Mononuclear cell (primary cell): Measurements from ENCODE around the gene SETD7. TPM values are rescaled to one million over a fixed set of nuclear protein-coding genes. Genes with fewer than 3 reads are reported as not detected.
"Not testable (repeated sequence)": the region's sequence is repeated elsewhere in the genome, so short reads cannot be mapped to it uniquely, and the experiment has no call there.

Experiments used
- H3K27me3 ChIP-seq: 2 replicates; pipeline ENCODE4 v1.6.0; 2011; ENCODE audit warnings: low read length, control low read depth; ENCODE audit not compliant: insufficient read depth
- H3K4me1 ChIP-seq: 2 replicates; pipeline ENCODE4 v1.5.1; 2011; ENCODE audit warnings: mild to moderate bottlenecking, low read length, control low read depth; ENCODE audit not compliant: insufficient read depth
- H3K4me3 ChIP-seq: 2 replicates; pipeline ENCODE4 v1.5.1; 2011; ENCODE audit warnings: mild to moderate bottlenecking, low read length, moderate library complexity
- H3K9me3 ChIP-seq: 2 replicates; pipeline ENCODE4 v1.5.1; 2011; ENCODE audit warnings: low read depth, mild to moderate bottlenecking, control low read depth, low read length
- total RNA-seq: library from RNA; depleted of rRNA; stranded (reverse); fragments of >200 nt; gene quantifications from one replicate; pipeline ENCODE4 v1.2.3, GENCODE V29; 2012

SETD7 gene
- total RNA-seq, 1 donor = 33.2 TPM

DNA sequence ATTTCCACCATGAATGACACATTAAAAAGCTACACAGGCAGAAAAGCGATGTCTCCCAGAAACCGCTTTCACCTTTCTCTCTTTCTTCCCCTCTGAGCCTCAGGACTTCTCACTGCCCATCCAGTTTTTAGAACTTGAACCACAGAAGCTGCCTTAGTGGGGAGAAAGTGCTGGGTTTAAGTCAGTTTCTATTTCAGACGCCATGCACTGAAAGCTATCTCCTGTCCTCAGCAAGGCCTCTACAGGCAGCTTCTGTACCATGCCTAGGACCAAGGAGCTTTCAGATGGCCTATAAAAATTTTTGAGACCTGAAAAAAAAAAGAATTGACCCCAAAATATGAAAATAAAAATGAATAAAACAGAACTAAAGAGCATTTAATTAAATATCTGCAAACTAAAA is 67.6 kb downstream of the SETD7 start:
- Histone ChIP-seq H3K4me1 (peaks cover 7% of the 10 kb centered on the region), H3K4me3 (no peak overlapping the region), H3K9me3 (no peaks in the 10 kb centered on the region), H3K27me3 (no peaks in the 10 kb centered on the region)

- H3K4me3 ChIP-seq = no peak overlapping the region
- no peaks in the 10 kb centered on the region for H3K9me3 ChIP-seq
- H3K4me1 ChIP-seq = peaks cover 7% of the 10 kb centered on the region
- H3K27me3 ChIP-seq = no peaks in the 10 kb centered on the region
Measured at GRCh38 chr4:139484783-139485311, 71.2 kb downstream of the SETD7 start.

DNA sequence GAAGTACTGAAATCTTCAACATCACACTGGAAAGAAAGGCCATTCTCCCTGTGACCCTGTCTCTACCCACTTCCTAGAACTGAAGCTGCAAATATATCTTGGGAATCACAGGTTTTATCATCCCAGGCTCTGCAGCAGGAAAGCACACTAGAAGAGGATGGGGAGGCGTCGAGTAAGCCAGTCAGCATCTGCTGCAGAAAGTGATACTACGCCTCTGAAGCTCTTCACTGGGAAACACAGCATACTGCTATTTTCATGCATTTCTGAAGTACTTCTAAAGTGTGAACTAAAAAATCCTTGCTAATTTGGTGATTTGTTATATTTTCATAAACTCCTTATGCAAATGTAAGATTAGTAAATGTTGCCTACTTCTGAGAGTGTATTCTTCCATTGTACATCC is 73.0 kb downstream of the SETD7 start:
- Histone ChIP-seq H3K27me3 (no peaks in the 10 kb centered on the region), H3K9me3 (no peaks in the 10 kb centered on the region), H3K4me3 (no peak overlapping the region), H3K4me1 (peaks cover 7% of the 10 kb centered on the region)

DNA sequence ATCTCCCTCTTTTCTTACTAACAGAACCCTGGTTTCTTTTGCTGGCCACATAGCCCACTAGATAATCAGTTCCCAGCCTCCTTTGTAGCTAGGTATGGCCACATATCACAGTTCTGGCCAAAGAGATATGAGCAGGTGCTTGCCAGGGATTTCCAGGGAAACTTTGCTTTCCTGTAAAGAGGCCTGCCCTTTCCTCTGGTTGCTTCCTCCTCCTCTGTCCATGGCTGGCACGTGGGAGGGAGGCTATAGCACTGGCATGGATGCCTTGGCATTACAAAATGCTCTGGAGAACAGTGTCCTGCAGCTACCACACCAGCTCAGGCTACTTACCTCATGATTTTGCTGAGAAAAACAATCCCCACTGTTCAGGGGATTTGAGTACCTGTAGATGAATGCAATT is 74.6 kb downstream of the SETD7 start:
- Histone ChIP-seq H3K4me3 (no peak overlapping the region), H3K4me1 (peaks cover 7% of the 10 kb centered on the region), H3K9me3 (no peaks in the 10 kb centered on the region), H3K27me3 (no peaks in the 10 kb centered on the region)

GRCh38 chr4:139476363-139476762 is 79.7 kb downstream of the SETD7 start:
- no peak overlapping the region for H3K4me3 ChIP-seq
- no peaks in the 10 kb centered on the region for H3K4me1 ChIP-seq
- H3K27me3 ChIP-seq = no peaks in the 10 kb centered on the region
- no peaks in the 10 kb centered on the region for H3K9me3 ChIP-seq

DNA sequence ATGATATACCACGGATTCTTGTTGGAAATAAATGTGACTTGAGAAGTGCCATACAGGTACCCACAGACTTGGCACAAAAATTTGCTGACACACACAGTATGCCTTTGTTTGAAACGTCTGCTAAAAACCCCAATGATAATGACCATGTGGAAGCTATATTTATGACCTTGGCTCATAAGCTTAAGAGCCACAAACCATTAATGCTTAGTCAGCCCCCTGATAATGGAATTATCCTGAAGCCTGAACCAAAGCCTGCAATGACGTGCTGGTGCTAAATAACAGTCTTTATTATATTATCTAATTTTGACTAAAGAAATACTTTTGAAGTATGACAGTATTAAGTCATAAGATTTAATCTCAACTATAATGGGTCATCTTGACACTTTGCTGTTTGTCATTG is 83.2 kb downstream of the SETD7 start:
- Histone ChIP-seq H3K27me3 (no peaks in the 10 kb centered on the region), H3K9me3 (peaks cover 8% of the 10 kb centered on the region), H3K4me1 (peaks cover 16% of the 10 kb centered on the region), H3K4me3 (no peak overlapping the region)

- Histone ChIP-seq H3K27me3 (no peaks in the 10 kb centered on the region), H3K4me3 (no peak overlapping the region), H3K4me1 (peaks cover 16% of the 10 kb centered on the region), H3K9me3 (peaks cover 8% of the 10 kb centered on the region)
Measured at GRCh38 chr4:139470997-139471665, 84.9 kb downstream of the SETD7 start.

DNA sequence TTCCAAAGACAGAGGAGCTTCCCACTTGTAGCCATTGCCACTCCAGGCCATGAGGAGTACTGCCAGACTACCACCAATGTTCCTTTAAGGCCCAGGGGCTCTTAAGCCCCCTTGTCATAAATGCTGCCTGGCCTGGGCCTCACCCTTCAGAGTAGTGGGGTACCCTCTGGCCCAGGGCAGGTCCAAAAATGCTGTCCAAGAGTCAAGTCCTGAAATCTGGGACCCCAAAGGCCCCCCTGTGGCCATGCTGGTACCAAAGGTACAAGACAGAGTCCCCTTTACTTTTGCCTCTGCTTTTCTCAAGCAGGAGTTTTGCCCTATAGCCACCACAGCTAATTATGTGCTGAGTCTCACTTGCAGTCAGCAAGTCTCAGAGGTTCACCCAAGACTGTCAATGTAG is 85.7 kb downstream of the SETD7 start:
- Histone ChIP-seq H3K9me3 (peaks cover 8% of the 10 kb centered on the region), H3K4me1 (peaks cover 16% of the 10 kb centered on the region), H3K4me3 (no peak overlapping the region), H3K27me3 (no peaks in the 10 kb centered on the region)

- no peak overlapping the region for H3K4me3 ChIP-seq
- peaks cover 8% of the 10 kb centered on the region for H3K9me3 ChIP-seq
- H3K27me3 ChIP-seq = no peaks in the 10 kb centered on the region
Measured at GRCh38 chr4:139469869-139470268, 86.2 kb downstream of the SETD7 start.

DNA sequence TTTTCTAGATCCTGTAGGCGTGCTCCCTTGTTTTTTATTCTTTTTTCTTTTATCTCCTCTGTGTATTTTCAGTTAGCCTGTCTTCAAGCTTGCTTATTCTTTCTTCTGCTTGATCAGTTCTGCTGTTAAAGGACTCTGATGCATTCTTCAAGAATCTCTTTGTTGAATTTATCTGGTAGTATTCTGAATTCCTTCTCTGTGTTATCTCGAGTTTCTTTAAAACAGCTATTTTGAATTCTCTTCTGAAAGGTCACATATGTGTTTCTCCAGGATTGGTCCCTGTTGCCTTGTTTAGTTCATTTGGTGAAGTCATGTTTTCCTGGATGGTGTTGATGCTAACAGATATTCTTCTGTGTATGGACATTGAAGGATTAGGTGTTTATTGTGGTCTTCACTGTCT is 86.8 kb downstream of the SETD7 start:
- H3K4me1 ChIP-seq = peaks cover 16% of the 10 kb centered on the region
- no peak overlapping the region for H3K4me3 ChIP-seq
- peaks cover 8% of the 10 kb centered on the region for H3K9me3 ChIP-seq
- H3K27me3 ChIP-seq = no peaks in the 10 kb centered on the region

More at GRCh38 chr4:139469869-139470268, 86.2 kb downstream of the SETD7 start:
- H3K4me1 ChIP-seq = peaks cover 16% of the 10 kb centered on the region

- H3K9me3 ChIP-seq, H3K27me3 ChIP-seq, H3K4me3 ChIP-seq: not testable (repeated sequence)
- H3K4me1 ChIP-seq = peaks cover 16% of the 10 kb centered on the region
Measured at GRCh38 chr4:139468756-139469155, 87.3 kb downstream of the SETD7 start.

- Histone ChIP-seq H3K27me3 (no peaks in the 10 kb centered on the region), H3K4me3 (no peak overlapping the region), H3K4me1 (peaks cover 17% of the 10 kb centered on the region), H3K9me3 (peaks cover 8% of the 10 kb centered on the region)
Measured at GRCh38 chr4:139465922-139466321, 90.1 kb downstream of the SETD7 start.

DNA sequence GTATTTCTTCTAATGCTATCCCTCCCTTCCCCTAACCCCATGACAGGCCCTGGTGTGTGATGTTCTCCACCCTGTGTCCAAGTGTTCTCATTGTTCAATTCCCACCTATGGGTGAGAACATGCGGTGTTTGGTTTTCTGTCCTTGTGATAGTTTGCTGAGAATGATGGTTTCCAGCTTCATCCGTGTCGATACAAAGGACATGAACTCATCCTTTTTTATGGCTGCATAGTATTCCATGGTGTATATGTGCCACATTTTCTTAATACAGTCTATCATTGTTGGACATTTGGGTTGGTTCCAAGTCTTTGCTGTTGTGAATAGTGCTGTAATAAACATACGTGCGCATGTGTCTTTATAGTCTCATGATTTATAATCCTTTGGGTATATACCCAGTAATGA is 91.5 kb downstream of the SETD7 start:
- not testable (repeated sequence) for H3K4me3 ChIP-seq, H3K9me3 ChIP-seq, H3K27me3 ChIP-seq
- peaks cover 13% of the 10 kb centered on the region for H3K4me1 ChIP-seq

GRCh38 chr4:139461022-139461628 is 94.9 kb downstream of the SETD7 start:
- H3K4me1 ChIP-seq = peaks cover 31% of the 10 kb centered on the region
- H3K9me3 ChIP-seq = no peaks in the 10 kb centered on the region
- no peaks in the 10 kb centered on the region for H3K27me3 ChIP-seq
- no peak overlapping the region for H3K4me3 ChIP-seq

GRCh38 chr4:139460565-139460964 is 95.5 kb downstream of the SETD7 start:
- Histone ChIP-seq H3K27me3 (no peaks in the 10 kb centered on the region), H3K4me3 (no peak overlapping the region), H3K9me3 (no peaks in the 10 kb centered on the region)

GRCh38 chr4:139458999-139459398 is 97.0 kb downstream of the SETD7 start:
- Histone ChIP-seq H3K9me3 (no peaks in the 10 kb centered on the region), H3K4me3 (no peak overlapping the region), H3K4me1 (peaks cover 49% of the 10 kb centered on the region), H3K27me3 (no peaks in the 10 kb centered on the region)

More at GRCh38 chr4:139460565-139460964, 95.5 kb downstream of the SETD7 start:
- H3K4me1 ChIP-seq = peaks cover 36% of the 10 kb centered on the region
